ENCODE data around the gene CRAT.

DNA sequence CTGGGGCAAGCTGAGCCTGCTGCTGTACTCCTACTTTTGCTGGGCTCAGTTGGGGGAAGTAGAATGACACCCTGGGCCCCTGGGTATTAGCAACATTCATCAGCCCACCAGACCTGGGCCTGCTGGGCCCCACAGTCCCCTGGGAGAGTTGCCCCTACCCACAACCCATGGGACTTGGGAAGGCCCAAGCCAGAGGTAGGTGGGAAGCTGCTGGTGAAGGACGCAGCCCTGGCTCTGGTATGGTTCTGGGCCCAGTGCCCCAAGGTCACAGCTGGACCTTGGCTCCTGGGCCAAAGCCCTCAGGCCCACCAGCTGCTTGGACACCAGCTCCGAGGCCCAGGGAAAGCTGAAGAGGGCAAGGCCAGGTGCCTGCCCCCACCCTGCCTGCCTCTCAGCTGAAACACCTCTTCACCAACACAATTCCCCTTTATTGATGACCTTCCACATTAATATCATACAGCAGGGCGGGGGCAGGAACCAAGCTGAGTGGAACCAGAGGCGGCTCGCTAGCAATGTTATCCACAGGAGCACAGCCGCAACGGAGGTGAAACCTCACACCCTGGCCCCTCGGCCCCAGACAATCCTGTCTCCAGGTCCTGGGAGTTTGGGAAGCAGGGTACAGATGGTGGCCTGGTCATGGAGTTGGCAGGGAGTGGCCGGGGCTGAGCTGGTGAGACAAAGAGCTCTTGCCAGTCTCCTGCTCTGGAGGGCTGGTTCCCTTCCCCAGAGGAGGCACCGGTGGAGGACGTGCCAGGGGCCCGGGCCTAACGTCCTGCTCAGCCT, 16.0 kb downstream of the CRAT start:
- TF ChIP-seq CTCF (IDR thresholded peaks at IDR 0.05; ENCODE audit: insufficient read depth, low read length) (no peak), POLR2AphosphoS5 (IDR thresholded peaks at IDR 0.05; ENCODE audit: low read depth) (no peak), GABPA (IDR thresholded peaks at IDR 0.05; ENCODE audit: low read depth) (no peak), SPI1 (IDR thresholded peaks at IDR 0.05; ENCODE audit: borderline replicate concordance, low read depth) (no peak)
- TF ChIP-seq, protein P1, sequence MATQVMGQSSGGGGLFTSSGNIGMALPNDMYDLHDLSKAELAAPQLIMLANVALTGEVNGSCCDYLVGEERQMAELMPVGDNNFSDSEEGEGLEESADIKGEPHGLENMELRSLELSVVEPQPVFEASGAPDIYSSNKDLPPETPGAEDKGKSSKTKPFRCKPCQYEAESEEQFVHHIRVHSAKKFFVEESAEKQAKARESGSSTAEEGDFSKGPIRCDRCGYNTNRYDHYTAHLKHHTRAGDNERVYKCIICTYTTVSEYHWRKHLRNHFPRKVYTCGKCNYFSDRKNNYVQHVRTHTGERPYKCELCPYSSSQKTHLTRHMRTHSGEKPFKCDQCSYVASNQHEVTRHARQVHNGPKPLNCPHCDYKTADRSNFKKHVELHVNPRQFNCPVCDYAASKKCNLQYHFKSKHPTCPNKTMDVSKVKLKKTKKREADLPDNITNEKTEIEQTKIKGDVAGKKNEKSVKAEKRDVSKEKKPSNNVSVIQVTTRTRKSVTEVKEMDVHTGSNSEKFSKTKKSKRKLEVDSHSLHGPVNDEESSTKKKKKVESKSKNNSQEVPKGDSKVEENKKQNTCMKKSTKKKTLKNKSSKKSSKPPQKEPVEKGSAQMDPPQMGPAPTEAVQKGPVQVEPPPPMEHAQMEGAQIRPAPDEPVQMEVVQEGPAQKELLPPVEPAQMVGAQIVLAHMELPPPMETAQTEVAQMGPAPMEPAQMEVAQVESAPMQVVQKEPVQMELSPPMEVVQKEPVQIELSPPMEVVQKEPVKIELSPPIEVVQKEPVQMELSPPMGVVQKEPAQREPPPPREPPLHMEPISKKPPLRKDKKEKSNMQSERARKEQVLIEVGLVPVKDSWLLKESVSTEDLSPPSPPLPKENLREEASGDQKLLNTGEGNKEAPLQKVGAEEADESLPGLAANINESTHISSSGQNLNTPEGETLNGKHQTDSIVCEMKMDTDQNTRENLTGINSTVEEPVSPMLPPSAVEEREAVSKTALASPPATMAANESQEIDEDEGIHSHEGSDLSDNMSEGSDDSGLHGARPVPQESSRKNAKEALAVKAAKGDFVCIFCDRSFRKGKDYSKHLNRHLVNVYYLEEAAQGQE (IDR thresholded peaks at IDR 0.05; ENCODE audit: insufficient replicate concordance, low read depth), result no peak
